ENCODE data around the gene TRAPPC3. TPM values are rescaled to one million over a fixed set of nuclear protein-coding genes. Genes with fewer than 3 reads are reported as not detected.

The TRAPPC3 gene
- total RNA-seq, 1 donor from 2014 or later, result 69.7 TPM

DNA sequence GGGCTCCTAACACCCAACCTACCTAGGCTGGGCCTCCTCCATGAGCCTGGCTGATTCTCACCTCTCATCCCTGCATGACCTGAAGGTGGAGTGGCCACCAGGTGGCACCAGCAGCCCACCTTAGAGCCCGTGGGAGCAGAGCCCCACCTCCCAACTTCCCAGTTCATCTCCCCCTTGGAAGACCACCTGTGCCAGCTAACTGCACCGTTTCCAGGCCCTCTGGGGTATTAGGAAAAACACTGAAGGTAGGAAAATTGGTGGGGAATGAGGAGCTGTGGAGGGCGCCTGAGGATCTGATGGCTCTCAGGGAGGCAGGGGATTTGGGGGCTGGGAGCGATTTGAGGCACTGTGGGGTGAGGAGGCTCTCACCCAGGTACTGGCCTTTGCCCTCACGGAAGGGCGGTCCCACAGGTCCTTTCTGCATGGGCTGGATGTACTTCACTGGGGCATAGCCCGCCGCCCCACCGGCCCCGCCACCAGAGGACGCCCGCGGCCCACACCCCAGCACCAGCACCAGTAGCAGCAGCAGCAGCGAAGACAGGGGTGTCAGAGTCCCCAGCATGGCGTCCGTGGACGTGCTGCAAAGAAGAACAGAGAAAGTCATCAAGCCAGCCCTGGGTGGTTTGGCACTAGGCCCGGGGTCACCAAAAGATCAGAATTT, 49.5 kb downstream of the TRAPPC3 start:
- H3K27ac Mint-ChIP-seq (ENCODE audit: unreplicated experiment), result no peak overlapping the region
- H3K36me3 Mint-ChIP-seq (ENCODE audit: low read depth), result no peaks in the 10 kb centered on the region
- TF ChIP-seq, protein P1, sequence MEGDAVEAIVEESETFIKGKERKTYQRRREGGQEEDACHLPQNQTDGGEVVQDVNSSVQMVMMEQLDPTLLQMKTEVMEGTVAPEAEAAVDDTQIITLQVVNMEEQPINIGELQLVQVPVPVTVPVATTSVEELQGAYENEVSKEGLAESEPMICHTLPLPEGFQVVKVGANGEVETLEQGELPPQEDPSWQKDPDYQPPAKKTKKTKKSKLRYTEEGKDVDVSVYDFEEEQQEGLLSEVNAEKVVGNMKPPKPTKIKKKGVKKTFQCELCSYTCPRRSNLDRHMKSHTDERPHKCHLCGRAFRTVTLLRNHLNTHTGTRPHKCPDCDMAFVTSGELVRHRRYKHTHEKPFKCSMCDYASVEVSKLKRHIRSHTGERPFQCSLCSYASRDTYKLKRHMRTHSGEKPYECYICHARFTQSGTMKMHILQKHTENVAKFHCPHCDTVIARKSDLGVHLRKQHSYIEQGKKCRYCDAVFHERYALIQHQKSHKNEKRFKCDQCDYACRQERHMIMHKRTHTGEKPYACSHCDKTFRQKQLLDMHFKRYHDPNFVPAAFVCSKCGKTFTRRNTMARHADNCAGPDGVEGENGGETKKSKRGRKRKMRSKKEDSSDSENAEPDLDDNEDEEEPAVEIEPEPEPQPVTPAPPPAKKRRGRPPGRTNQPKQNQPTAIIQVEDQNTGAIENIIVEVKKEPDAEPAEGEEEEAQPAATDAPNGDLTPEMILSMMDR (IDR thresholded peaks at IDR 0.05), result peak; percentile 94

DNA sequence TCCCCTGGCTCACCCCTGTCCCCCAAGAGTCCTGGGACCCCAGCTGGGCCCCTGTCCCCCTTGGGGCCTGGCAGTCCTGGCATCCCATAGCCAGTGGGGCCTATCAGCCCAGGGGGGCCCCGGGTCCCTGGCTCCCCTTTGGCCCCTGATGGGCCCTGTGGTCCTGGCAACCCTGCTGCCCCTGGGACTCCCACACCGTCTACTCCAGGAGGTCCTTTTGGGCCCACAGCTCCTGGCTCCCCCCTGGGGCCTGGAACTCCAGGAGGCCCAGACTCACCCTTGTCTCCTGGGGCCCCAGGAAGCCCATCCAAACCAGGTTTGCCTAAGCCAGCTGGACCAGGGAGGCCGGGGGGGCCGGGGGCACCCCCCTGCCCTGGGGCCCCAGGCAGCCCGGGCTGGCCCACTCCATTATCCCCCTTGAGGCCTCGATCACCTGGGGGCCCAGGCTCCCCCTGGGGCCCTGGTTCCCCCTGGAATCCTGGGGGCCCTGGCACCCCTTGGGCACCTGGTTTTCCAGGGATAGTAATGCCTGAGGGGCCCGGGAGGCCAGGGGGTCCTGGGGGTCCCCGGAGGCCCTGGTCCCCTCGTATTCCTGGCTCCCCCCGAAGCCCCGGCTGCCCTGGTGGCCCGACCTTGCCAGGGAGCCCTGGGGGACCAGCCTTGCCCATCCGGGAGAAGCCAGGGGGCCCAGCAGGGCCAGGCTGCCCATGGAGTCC, 50.5 kb downstream of the TRAPPC3 start:
- Mint-ChIP-seq H3K27ac (ENCODE audit: unreplicated experiment) (no peak overlapping the region), H3K4me1 (ENCODE audit: low read depth) (peaks cover 14% of the 10 kb centered on the region), H3K4me3 (ENCODE audit: unreplicated experiment) (no peak overlapping the region), H3K9me3 (ENCODE audit: low read depth) (no peaks in the 10 kb centered on the region), H3K27me3 (ENCODE audit: low read depth) (no peaks in the 10 kb centered on the region), H3K36me3 (ENCODE audit: low read depth) (no peaks in the 10 kb centered on the region)
- no peak for DNase-seq (ENCODE audit: low spot score)
- TF ChIP-seq, protein P1 (IDR thresholded peaks at IDR 0.05), result no peak

More for the DNA sequence above, 49.5 kb downstream of the TRAPPC3 start:
- no peaks in the 10 kb centered on the region for H3K27me3 Mint-ChIP-seq (ENCODE audit: low read depth)
- H3K9me3 Mint-ChIP-seq (ENCODE audit: low read depth), result no peaks in the 10 kb centered on the region
- H3K4me3 Mint-ChIP-seq (ENCODE audit: unreplicated experiment), result no peak overlapping the region
- no peak for DNase-seq (ENCODE audit: low spot score)
- H3K4me1 Mint-ChIP-seq (ENCODE audit: low read depth), result peaks cover 14% of the 10 kb centered on the region

DNA sequence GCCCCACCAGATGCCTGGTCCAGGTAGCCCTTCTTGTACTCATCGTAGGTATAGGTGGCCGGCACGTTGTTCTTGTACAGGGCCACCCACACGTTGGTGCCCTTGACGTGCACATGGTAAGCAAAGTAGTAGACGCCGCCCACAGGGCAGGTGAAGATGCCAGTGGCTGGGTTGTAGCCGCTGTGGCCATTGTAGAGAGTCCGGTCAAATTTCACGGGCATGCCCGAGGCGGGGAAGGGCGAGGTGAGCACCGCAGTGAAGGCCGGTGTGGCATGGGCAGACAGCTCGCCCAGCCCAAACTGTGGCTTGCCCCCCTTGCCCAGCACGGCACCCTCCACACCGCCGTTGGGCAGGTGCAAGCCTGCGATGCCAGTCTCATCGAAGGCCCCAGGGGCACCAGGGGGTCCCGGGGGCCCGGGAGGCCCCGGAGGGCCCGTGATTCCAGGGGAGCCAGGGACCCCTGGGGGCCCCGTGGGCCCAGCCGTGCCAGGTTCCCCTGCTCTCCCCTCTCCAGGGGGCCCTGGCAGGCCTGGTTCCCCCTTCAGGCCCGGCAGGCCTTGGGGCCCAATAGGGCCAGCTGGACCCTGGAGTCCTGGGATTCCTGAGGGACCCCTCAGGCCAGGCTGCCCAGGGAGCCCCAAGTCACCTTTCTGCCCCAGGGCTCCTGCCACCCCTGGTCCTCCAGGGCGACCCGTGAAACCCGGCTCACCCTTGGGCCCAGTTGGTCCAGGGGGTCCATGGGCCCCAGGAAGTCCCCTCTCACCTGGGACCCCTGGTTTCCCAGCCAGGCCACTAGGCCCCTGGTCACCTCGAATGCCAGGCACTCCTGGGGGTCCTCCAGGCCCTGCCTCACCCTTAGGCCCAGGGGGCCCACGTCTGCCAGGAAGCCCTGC, 51.3 kb downstream of the TRAPPC3 start:
- no peak overlapping the region for H3K27ac Mint-ChIP-seq (ENCODE audit: unreplicated experiment)

DNA sequence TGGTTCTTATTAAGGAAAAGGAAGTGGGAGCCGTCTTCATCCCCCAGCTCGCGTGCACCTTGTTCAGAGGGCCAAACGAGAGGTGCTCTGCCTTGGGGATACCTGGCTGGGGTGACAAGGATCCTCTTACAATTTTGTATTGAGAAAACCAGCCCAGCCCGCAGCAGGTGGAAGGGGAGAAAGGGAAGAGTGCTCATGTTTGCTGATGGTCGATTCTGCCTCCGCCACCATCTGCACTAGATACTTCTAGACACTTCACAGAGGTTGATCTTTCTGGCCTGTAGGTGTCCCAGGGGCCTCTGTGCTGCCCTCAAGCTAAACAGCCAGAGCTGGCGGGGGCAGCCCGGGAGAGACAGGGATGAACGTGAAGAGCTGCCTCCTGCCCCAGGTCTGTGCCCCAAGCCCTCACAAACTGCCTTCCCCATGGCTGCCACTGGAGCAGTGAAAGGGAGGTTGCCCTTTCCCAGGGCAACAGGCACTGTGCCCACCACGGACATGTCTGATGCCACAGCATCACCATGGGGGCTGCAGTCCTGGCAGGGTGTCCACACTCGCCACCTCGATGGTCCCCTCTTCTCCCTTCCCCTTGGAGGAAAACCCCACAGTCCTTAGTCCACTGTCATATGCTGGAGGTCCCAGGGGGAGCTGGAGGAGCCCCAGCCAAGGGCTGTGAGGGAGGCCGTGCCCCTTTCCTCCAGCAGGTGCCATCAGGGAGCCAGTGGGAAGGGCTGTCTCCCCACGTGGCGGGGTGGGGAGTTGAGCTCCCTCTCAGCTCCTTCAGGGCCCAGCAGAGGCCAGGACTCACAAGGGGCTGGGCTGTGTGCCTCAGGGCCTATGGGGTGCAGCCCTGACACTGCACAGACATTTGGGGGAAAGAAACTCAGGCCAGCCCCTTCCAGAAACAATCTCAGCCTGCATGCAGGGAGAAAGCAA, 52.5 kb downstream of the TRAPPC3 start:
- Mint-ChIP-seq H3K36me3 (ENCODE audit: low read depth) (peaks cover 8% of the 10 kb centered on the region), H3K9me3 (ENCODE audit: low read depth) (no peaks in the 10 kb centered on the region), H3K4me3 (ENCODE audit: unreplicated experiment) (no peak overlapping the region), H3K27ac (ENCODE audit: unreplicated experiment) (no peak overlapping the region), H3K27me3 (ENCODE audit: low read depth) (no peaks in the 10 kb centered on the region), H3K4me1 (ENCODE audit: low read depth) (peaks cover 14% of the 10 kb centered on the region)
- TF ChIP-seq, protein P1 (IDR thresholded peaks at IDR 0.05), result peak; percentile 61
- DNase-seq (ENCODE audit: low spot score), result no peak

More for the DNA sequence above, 51.3 kb downstream of the TRAPPC3 start:
- H3K9me3 Mint-ChIP-seq (ENCODE audit: low read depth), result no peaks in the 10 kb centered on the region
- DNase-seq (ENCODE audit: low spot score), result no peak
- H3K4me3 Mint-ChIP-seq (ENCODE audit: unreplicated experiment), result no peak overlapping the region
- no peaks in the 10 kb centered on the region for H3K27me3 Mint-ChIP-seq (ENCODE audit: low read depth)
- TF ChIP-seq, protein P1 (IDR thresholded peaks at IDR 0.05), result no peak
- H3K36me3 Mint-ChIP-seq (ENCODE audit: low read depth), result peaks cover 2% of the 10 kb centered on the region
- H3K4me1 Mint-ChIP-seq (ENCODE audit: low read depth), result peaks cover 14% of the 10 kb centered on the region

All from chondrocyte (in vitro differentiated cells).